GM13977 (cell line): ENCODE results near the gene TENT5D.
"Not testable (repeated sequence)": the region's sequence is repeated elsewhere in the genome, so short reads cannot be mapped to it uniquely, and the experiment has no call there.

Experiments used
- DNase-seq: peaks from one replicate; pipeline ENCODE4 v3.0.0; 2012; ENCODE audit warnings: low spot score
- CTCF ChIP-seq: IDR thresholded peaks from 2 replicates; pipeline ENCODE4 v1.5.1; 2012; ENCODE audit warnings: mild to moderate bottlenecking, control low read depth; ENCODE audit not compliant: insufficient read depth; ENCODE audit errors: extremely low read depth, missing control alignments
- in situ Hi-C: fragments of 300-500 bp; cut with MboI; formaldehyde crosslinking; loops from one replicate; pipeline ENCODE4 v1.12.0; 2022; ENCODE audit warnings: low sequenced_read_pairs, low pct_unique_long_range_greater_than_20kb, mixed read lengths, inconsistent platforms; ENCODE audit not compliant: unreplicated experiment

TENT5D gene

GRCh38 chrX:80431505-80431832, 11.2 kb downstream of the TENT5D start:
- no peak for DNase-seq
- TF ChIP-seq CTCF = no peak
- in situ Hi-C loops = no loop called here

DNA sequence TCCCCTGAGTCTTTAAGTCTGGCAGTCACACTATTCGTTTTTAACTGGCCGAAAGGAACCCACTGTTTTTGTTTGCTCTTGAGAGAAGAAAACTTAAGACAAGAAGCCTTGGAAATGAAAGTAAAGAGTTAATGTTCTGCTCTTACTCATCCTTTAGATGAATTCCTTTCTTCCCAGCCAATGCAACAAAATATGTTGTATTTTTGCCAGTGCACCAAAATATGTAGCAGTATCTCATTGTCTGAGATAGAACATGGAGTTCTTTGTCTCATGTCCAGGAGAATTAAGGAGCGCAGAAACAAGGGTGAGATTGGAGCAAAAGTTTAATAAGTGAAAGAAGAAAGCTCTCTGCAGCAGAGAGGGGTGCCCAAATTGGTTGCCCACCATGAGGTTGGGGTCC, 12.2 kb downstream of the TENT5D start:
- no peak for DNase-seq
- in situ Hi-C loops = no loop called here
- no peak for TF ChIP-seq CTCF

DNA sequence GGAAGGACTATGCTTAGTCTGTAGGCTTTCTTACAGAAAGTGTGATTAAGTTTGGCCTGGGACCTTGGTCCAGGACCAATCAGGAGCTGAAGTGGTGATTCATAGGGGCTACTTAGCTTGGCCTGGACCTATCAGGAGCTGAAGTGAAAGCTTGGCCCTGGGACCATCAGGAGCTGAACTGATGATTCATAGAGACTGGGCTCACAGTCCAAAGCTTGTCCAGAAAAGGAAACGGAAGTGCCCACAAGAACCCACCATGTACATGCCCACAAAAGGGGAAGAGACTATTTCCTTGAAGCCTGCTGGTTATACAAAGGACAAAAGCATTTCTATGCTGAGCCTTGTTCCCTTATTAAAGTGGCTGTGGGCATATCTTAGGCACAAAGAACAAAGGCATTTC, 12.6 kb downstream of the TENT5D start:
- TF ChIP-seq CTCF = no peak
- DNase-seq = no peak
- in situ Hi-C loops = no loop called here

- DNase-seq, in situ Hi-C loops: not testable (repeated sequence)
Measured at GRCh38 chrX:80468166-80468565, 47.9 kb downstream of the TENT5D start.

GRCh38 chrX:80471582-80471981, 51.3 kb downstream of the TENT5D start:
- TF ChIP-seq CTCF = no peak
- in situ Hi-C loops = no loop called here
- DNase-seq = no peak

DNA sequence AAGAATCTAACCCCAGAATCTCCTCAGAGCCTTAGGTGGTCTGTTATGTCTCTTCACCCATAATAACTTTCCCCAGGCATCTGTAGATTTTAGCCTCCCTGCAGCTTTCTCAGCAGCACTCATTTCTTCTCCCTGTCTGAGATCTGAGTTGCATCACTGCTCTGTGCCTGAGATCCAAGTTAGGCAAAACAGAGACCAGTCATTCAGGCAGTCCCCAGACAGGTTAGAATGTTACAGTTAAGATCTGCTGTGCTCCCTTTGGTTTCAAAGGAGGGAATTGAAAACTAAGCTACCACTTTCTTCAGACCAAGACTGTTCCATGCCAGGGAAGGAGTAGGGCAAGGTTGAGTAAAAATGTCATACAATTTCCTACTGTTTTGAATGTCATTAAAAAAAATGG, 65.3 kb downstream of the TENT5D start:
- in situ Hi-C loops = no loop called here
- no peak for DNase-seq
- TF ChIP-seq CTCF = no peak

DNA sequence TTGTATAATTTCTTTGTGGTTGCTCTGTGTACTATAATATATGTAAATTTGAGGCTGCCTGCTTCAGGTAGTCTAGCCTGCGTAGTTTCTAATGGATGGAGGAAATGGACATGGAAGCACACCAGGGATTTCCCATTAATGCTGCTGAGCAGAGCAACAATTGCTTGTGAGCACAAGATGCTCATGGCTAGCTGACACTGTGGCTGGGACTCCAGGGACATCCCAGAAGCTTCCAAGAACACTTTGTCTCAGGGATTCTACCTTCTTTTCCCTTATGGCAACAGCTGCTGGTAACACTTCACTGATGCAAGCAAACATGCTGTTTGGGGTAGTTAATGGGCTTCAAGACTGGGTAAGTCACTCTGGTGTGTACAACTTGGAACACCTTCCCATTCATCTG, 66.1 kb downstream of the TENT5D start:
- no peak for TF ChIP-seq CTCF
- in situ Hi-C loops = no loop called here
- DNase-seq = no peak
